Heart right ventricle (tissue), 16 donors: Measurements from ENCODE around the gene SCO1. TPM values are rescaled to one million over a fixed set of nuclear protein-coding genes. Genes with fewer than 3 reads are reported as not detected.

Experiments used
- ATAC-seq, 8 donors: fragments of 200-7000 bp; cut with Tn5 transposase; one replicate each; pipeline ENCODE4 v1.9.1; 2020; ENCODE audit warnings: mild to moderate bottlenecking in 8 of 8, moderate library complexity in 8 of 8, moderate number of reproducible peaks in 1 of 8
- DNase-seq, 2 donors: peaks; one replicate each; pipeline ENCODE4 v3.0.0-alpha.2; 2020
- H3K27ac ChIP-seq, 10 donors: fragments of 200-600 bp; sonication (generic) in 2 of 10; one replicate each; pipeline versions ENCODE4 v1.5.0 to v1.8.0; 2020 to 2022; ENCODE audit warnings: mild to moderate bottlenecking in 3 of 10
- H3K27me3 ChIP-seq, 7 donors: fragments of 200-600 bp; one replicate each; pipeline ENCODE4 v1.8.0; 2021 to 2022; ENCODE audit warnings: mild to moderate bottlenecking in 2 of 7
- H3K36me3 ChIP-seq, 9 donors: fragments of 200-600 bp; sonication (generic) in 1 of 9; one replicate each; pipeline versions ENCODE4 v1.5.0 to v1.8.0; 2020 to 2022; ENCODE audit warnings: mild to moderate bottlenecking in 2 of 9
- H3K4me1 ChIP-seq, 9 donors: fragments of 200-600 bp; sonication (generic) in 1 of 9; one replicate each; pipeline versions ENCODE4 v1.5.0 to v1.8.0; 2020 to 2022; ENCODE audit warnings: mild to moderate bottlenecking in 4 of 9
- H3K4me3 ChIP-seq, 10 donors: fragments of 200-600 bp; sonication (generic) in 2 of 10; one replicate each; pipeline versions ENCODE4 v1.5.0 to v1.8.0; 2020 to 2022; ENCODE audit warnings: mild to moderate bottlenecking in 7 of 10, moderate library complexity in 2 of 10
- H3K9me3 ChIP-seq, 11 donors: fragments of 200-600 bp in 10 of 11; sonication (generic) in 2 of 11; one replicate each; pipeline versions ENCODE4 v1.5.0 to v1.8.0; 2013 to 2022; ENCODE audit warnings: mild to moderate bottlenecking in 2 of 11, control low read depth in 1 of 11, moderate library complexity in 1 of 11
- CTCF ChIP-seq, 9 donors: fragments of 200-600 bp; sonication (generic) in 2 of 9; IDR thresholded peaks; one replicate each; pipeline versions ENCODE4 v1.5.0 to v1.8.0; 2021 to 2022; ENCODE audit warnings: antibody characterized with exemption in 9 of 9, mild to moderate bottlenecking in 5 of 9, moderate library complexity in 1 of 9
- WGBS, 2 donors: extraction: QIAGEN DNeasy Blood & Tissue Kit; methylation state at CpG; one replicate each; pipeline ENCODE4 v1.1.7; 2013; ENCODE audit warnings: inconsistent platforms in 1 of 2; 5-methylcytosine and 5-hydroxymethylcytosine counted together
- intact Hi-C, 10 donors: fragments of 100-400 bp; cut with DNase I; formaldehyde crosslinking; loops; one replicate each; pipeline versions ENCODE4 v1.11.1 to v1.14.2; 2022
- polyA plus RNA-seq, 2 donors: library from polyadenylated mRNA; stranded (reverse); fragments of 200-250 nt; gene quantifications; one replicate each; pipeline ENCODE4 v1.2.3, GENCODE V29; 2013
- total RNA-seq, 10 donors: library from RNA; stranded (reverse); fragmentation: NEBNext Ultra II Directional in 3 of 10; extraction: Animal tissue kit (Norgen Biotek cat#: 25700) in 3 of 10; gene quantifications; one replicate each; pipeline versions ENCODE4 v1.2.1 to v1.2.4, GENCODE V29; 2021 to 2023
- donor health status: Arrhythmogenic right ventricular cardiomyopathy.
- donor health status: ischemic (EF 13 %, LVEDD 7.1; RV severe dilation, severe dysfunction).
- donor health status: healthy with polysubstance abuse.
- donor health status: DM: no; HTN: yes; CAD: no.
- donor health status: DM: no; HTN: no; CAD: no.
- donor health status: ischemic (EF 25% LVEDD 6.9; RV normal size, moderate dysfunction).
- donor health status: ischemic (EF 25% LVEDD 5.7; RV mildly dilated, moderate dysfunction).
- donor health status: healthy.
- donor health status: DM: yes; HTN: yes; CAD: no.
- donor health status: Ischemic cardiomyopathy.
- donor health status: ischemic (EF 35%, LVEDD 5.7; RV mildly dilated, moderate dysfunction).
- donor health status: nonischemic (EF 11% LVEDD 7.7; RV severe dilation, severe dysfunction).
- donor health status: DM: yes; HTN: yes; CAD: no.
- donor health status: PGD.
- donor health status: ischemic (EF 29% LVEDD 5.4; RV normal size, mild dysfunction).
- donor health status: nonischemic (EF 23%, LVEDD 6.1; RV moderate dilation, normal function).

The SCO1 gene
- total and polyA plus RNA-seq, 12 donors, result 4.5 to 43.4 (median 35.7) TPM

GRCh38 chr17:10681866-10682446, 15.4 kb downstream of the SCO1 start:
- Histone ChIP-seq H3K4me3 (no peak overlapping the region), H3K4me1 (no peaks in the 10 kb centered on the region), H3K36me3 (peaks cover 0 to 99% (median 46%) of the 10 kb centered on the region in 9 donors), H3K27ac (no peak overlapping the region), H3K27me3 (no peaks in the 10 kb centered on the region), H3K9me3 (no peaks in the 10 kb centered on the region)
- TF ChIP-seq CTCF (IDR thresholded peaks at IDR 0.05), result no peak
- 77 to 89% methylated on average over 7 of the region's 7 CpGs for WGBS, 2 donors
- ATAC-seq, result no peak
- intact Hi-C loops, result no loop called here
- DNase-seq, result no peak

GRCh38 chr17:10674704-10675103, 22.6 kb downstream of the SCO1 start:
- Histone ChIP-seq H3K36me3 (peaks cover 0 to 70% (median 18%) of the 10 kb centered on the region in 9 donors), H3K4me3 (no peak overlapping the region), H3K9me3 (no peaks in the 10 kb centered on the region), H3K27ac (no peak overlapping the region), H3K27me3 (no peaks in the 10 kb centered on the region), H3K4me1 (no peaks in the 10 kb centered on the region)
- ATAC-seq (no peak), DNase-seq (no peak)
- intact Hi-C loops, result loop anchor here in 1 of 10 donors (2.0 kb wide), 1 partner anchor 58 kb away; no protein-coding TSS in a partner anchor
- TF ChIP-seq CTCF (IDR thresholded peaks at IDR 0.05), result no peak
- WGBS, 2 donors, result 89 to 90% methylated on average over 4 of the region's 4 CpGs

GRCh38 chr17:10673312-10673711, 24.0 kb downstream of the SCO1 start:
- Histone ChIP-seq H3K27me3 (no peaks in the 10 kb centered on the region), H3K4me1 (no peaks in the 10 kb centered on the region), H3K36me3 (peaks cover 0 to 57% (median 18%) of the 10 kb centered on the region in 9 donors), H3K27ac (no peak overlapping the region), H3K4me3 (no peak overlapping the region), H3K9me3 (no peaks in the 10 kb centered on the region)
- intact Hi-C loops, result no loop called here
- WGBS, 2 donors, result 91 to 94% methylated on average over 12 of the region's 12 CpGs
- ATAC-seq, result no peak
- TF ChIP-seq CTCF (IDR thresholded peaks at IDR 0.05), result no peak
- DNase-seq, result no peak

GRCh38 chr17:10668775-10669174, 28.6 kb downstream of the SCO1 start:
- Histone ChIP-seq H3K27me3 (no peaks in the 10 kb centered on the region), H3K9me3 (no peaks in the 10 kb centered on the region), H3K36me3 (peaks cover 0 to 12% (median 0%) of the 10 kb centered on the region in 9 donors), H3K4me1 (no peaks in the 10 kb centered on the region), H3K4me3 (no peak overlapping the region), H3K27ac (no peak overlapping the region)
- TF ChIP-seq CTCF (IDR thresholded peaks at IDR 0.05), result no peak
- DNase-seq (no peak), ATAC-seq (no peak)
- intact Hi-C loops, result no loop called here
- 80 to 90% methylated on average over 1 of the region's 1 CpG for WGBS, 2 donors
